HG02588 (cell line): Measurements from ENCODE around the gene TNFRSF1A.
"Not testable (repeated sequence)": the region's sequence is repeated elsewhere in the genome, so short reads cannot be mapped to it uniquely, and the experiment has no call there.

Experiments used
- ATAC-seq: cut with Tn5 transposase; IDR thresholded peaks from one replicate; pipeline ENCODE4 v1.9.1; 2021; ENCODE audit warnings: mild to moderate bottlenecking, moderate library complexity; ENCODE audit not compliant: unreplicated experiment

The TNFRSF1A gene

GRCh38 chr12:6310771-6311610 lies 30.9 kb downstream of the TNFRSF1A start:
- no peak for ATAC-seq

GRCh38 chr12:6307529-6307928 lies 34.3 kb downstream of the TNFRSF1A start:
- ATAC-seq, result no peak

GRCh38 chr12:6306599-6307220 lies 35.2 kb downstream of the TNFRSF1A start:
- ATAC-seq, result no peak

- ATAC-seq, result no peak
These were observed 35.7 kb downstream of the TNFRSF1A start for GRCh38 chr12:6306151-6306550.

GRCh38 chr12:6303071-6303470 lies 38.8 kb downstream of the TNFRSF1A start:
- ATAC-seq, result no peak

GRCh38 chr12:6302621-6303020 lies 39.3 kb downstream of the TNFRSF1A start:
- ATAC-seq, result no peak

- ATAC-seq, result no peak
These were observed 40.2 kb downstream of the TNFRSF1A start for GRCh38 chr12:6301721-6302120.

- ATAC-seq, result no peak
These were observed 44.7 kb downstream of the TNFRSF1A start for GRCh38 chr12:6297170-6297569.

- no peak for ATAC-seq
These were observed 46.6 kb downstream of the TNFRSF1A start for GRCh38 chr12:6295094-6295811.

- no peak for ATAC-seq
These were observed 47.5 kb downstream of the TNFRSF1A start for GRCh38 chr12:6294156-6295093.

GRCh38 chr12:6292606-6293005 lies 49.3 kb downstream of the TNFRSF1A start:
- no peak for ATAC-seq

GRCh38 chr12:6289906-6290305 lies 52.0 kb downstream of the TNFRSF1A start:
- ATAC-seq, result not testable (repeated sequence)

- not testable (repeated sequence) for ATAC-seq
These were observed 52.8 kb downstream of the TNFRSF1A start for GRCh38 chr12:6289081-6289480.

- no peak for ATAC-seq
These were observed 53.6 kb downstream of the TNFRSF1A start for GRCh38 chr12:6288235-6288634.

GRCh38 chr12:6285532-6286306 lies 56.2 kb downstream of the TNFRSF1A start:
- no peak for ATAC-seq

GRCh38 chr12:6285063-6285477 lies 56.8 kb downstream of the TNFRSF1A start:
- ATAC-seq, result no peak

- ATAC-seq, result no peak
These were observed 57.6 kb downstream of the TNFRSF1A start for GRCh38 chr12:6284273-6284672.

- no peak for ATAC-seq
These were observed 59.4 kb downstream of the TNFRSF1A start for GRCh38 chr12:6282453-6282840.

GRCh38 chr12:6281081-6281809 lies 60.6 kb downstream of the TNFRSF1A start:
- ATAC-seq, result no peak
